Measurements from ENCODE around the gene KIAA0930. TPM values are rescaled to one million over a fixed set of nuclear protein-coding genes. Genes with fewer than 3 reads are reported as not detected.

Gene KIAA0930
- total and polyA plus RNA-seq, 2 experiments from 2014 or later = 8.6 to 50.9 TPM

- Histone ChIP-seq H3K79me2 (ENCODE audit: insufficient read depth) (no peaks in the 10 kb centered on the region; the same call in 1 of the 2 replicates), H3K9me2 (ENCODE audit: insufficient read depth) (no peaks in the 10 kb centered on the region), H3K27ac (no peak overlapping the region), H2AFZ (no peak overlapping the region), H3F3A (ENCODE audit: insufficient read depth) (peaks cover 23% of the 10 kb centered on the region), H3K36me3 (ENCODE audit: low read depth) (no peaks in the 10 kb centered on the region), H3K4me1 (ENCODE audit: insufficient read depth) (peaks cover 38% of the 10 kb centered on the region), H3K27me3 (replicated peaks; ENCODE audit: insufficient read depth) (no peaks in the 10 kb centered on the region), H4K20me1 (ENCODE audit: insufficient read depth) (no peaks in the 10 kb centered on the region), H3K9me3 (ENCODE audit: low read depth) (no peaks in the 10 kb centered on the region), H3K9ac (no peak overlapping the region), H3K4me3 (no peak overlapping the region), H3K4me2 (ENCODE audit: unreplicated experiment) (no peak overlapping the region)
- in situ Hi-C loops (cut with MboI) = no loop called here
- WGBS, 2 experiments (ENCODE audit: low coverage in 1 of 2, low lambda C conversion rate in 2 of 2, missing lambda C conversion rate in 2 of 2) = 63 to 69% methylated on average over 10 of the region's 10 CpGs
- no peak for TF ChIP-seq EZH2 (IDR thresholded peaks at IDR 0.05; ENCODE audit: insufficient read depth, poor library complexity, severe bottlenecking)
- no peak for TF ChIP-seq EZH2phosphoT487 (IDR thresholded peaks at IDR 0.05; ENCODE audit: insufficient read depth, low read depth)
- DNase-seq = no peak
Measured at GRCh38 chr22:45208696-45208992, 32.0 kb downstream of the KIAA0930 start.

GRCh38 chr22:45207981-45208664 is 32.6 kb downstream of the KIAA0930 start:
- in situ Hi-C loops (cut with MboI) = no loop called here
- no peaks in the 10 kb centered on the region; the same call in 1 of the 2 replicates for H3K79me2 ChIP-seq (ENCODE audit: insufficient read depth)
- peaks cover 33% of the 10 kb centered on the region for H3K4me1 ChIP-seq (ENCODE audit: insufficient read depth)
- H2AFZ ChIP-seq = no peak overlapping the region
- no peaks in the 10 kb centered on the region for H3K27me3 ChIP-seq (replicated peaks; ENCODE audit: insufficient read depth)
- peaks cover 19% of the 10 kb centered on the region for H3F3A ChIP-seq (ENCODE audit: insufficient read depth)
- H3K36me3 ChIP-seq (ENCODE audit: low read depth) = no peaks in the 10 kb centered on the region
- H3K9me2 ChIP-seq (ENCODE audit: insufficient read depth) = no peaks in the 10 kb centered on the region
- no peaks in the 10 kb centered on the region for H4K20me1 ChIP-seq (ENCODE audit: insufficient read depth)
- DNase-seq = peak; percentile 56
- no peaks in the 10 kb centered on the region for H3K9me3 ChIP-seq (ENCODE audit: low read depth)
- H3K4me3 ChIP-seq = no peak overlapping the region
- no peak overlapping the region for H3K27ac ChIP-seq
- no peak overlapping the region for H3K9ac ChIP-seq
- WGBS, 2 experiments (ENCODE audit: low coverage in 1 of 2, low lambda C conversion rate in 2 of 2, missing lambda C conversion rate in 2 of 2) = 74 to 76% methylated on average over 24 of the region's 24 CpGs
- TF ChIP-seq EZH2phosphoT487 (IDR thresholded peaks at IDR 0.05; ENCODE audit: insufficient read depth, low read depth) = no peak
- no peak for TF ChIP-seq EZH2 (IDR thresholded peaks at IDR 0.05; ENCODE audit: insufficient read depth, poor library complexity, severe bottlenecking)
- no peak overlapping the region for H3K4me2 ChIP-seq (ENCODE audit: unreplicated experiment)

GRCh38 chr22:45207533-45207932 is 33.2 kb downstream of the KIAA0930 start:
- Histone ChIP-seq H3K9me3 (ENCODE audit: low read depth) (no peaks in the 10 kb centered on the region), H3F3A (ENCODE audit: insufficient read depth) (peaks cover 14% of the 10 kb centered on the region), H3K79me2 (ENCODE audit: insufficient read depth) (no peaks in the 10 kb centered on the region; the same call in 1 of the 2 replicates), H3K9me2 (ENCODE audit: insufficient read depth) (no peaks in the 10 kb centered on the region), H3K4me1 (ENCODE audit: insufficient read depth) (peaks cover 29% of the 10 kb centered on the region), H3K9ac (no peak overlapping the region), H3K36me3 (ENCODE audit: low read depth) (no peaks in the 10 kb centered on the region), H2AFZ (no peak overlapping the region), H4K20me1 (ENCODE audit: insufficient read depth) (no peaks in the 10 kb centered on the region), H3K27me3 (replicated peaks; ENCODE audit: insufficient read depth) (no peaks in the 10 kb centered on the region), H3K4me3 (no peak overlapping the region), H3K4me2 (ENCODE audit: unreplicated experiment) (no peak overlapping the region), H3K27ac (no peak overlapping the region)
- DNase-seq = no peak
- 93 to 94% methylated on average over 12 to 13 of the region's 13 CpGs for WGBS, 2 experiments (ENCODE audit: low coverage in 1 of 2, low lambda C conversion rate in 2 of 2, missing lambda C conversion rate in 2 of 2)
- in situ Hi-C loops (cut with MboI) = no loop called here
- TF ChIP-seq EZH2 (IDR thresholded peaks at IDR 0.05; ENCODE audit: insufficient read depth, poor library complexity, severe bottlenecking) (no peak), EZH2phosphoT487 (IDR thresholded peaks at IDR 0.05; ENCODE audit: insufficient read depth, low read depth) (no peak)

GRCh38 chr22:45206233-45206632 is 34.5 kb downstream of the KIAA0930 start:
- Histone ChIP-seq H4K20me1 (ENCODE audit: insufficient read depth) (no peaks in the 10 kb centered on the region), H3K4me3 (no peak overlapping the region), H3K4me2 (ENCODE audit: unreplicated experiment) (no peak overlapping the region), H3K27ac (no peak overlapping the region), H3K79me2 (ENCODE audit: insufficient read depth) (no peaks in the 10 kb centered on the region; the same call in 1 of the 2 replicates), H3K9ac (no peak overlapping the region), H3K27me3 (replicated peaks; ENCODE audit: insufficient read depth) (no peaks in the 10 kb centered on the region), H3K9me3 (ENCODE audit: low read depth) (no peaks in the 10 kb centered on the region), H3F3A (ENCODE audit: insufficient read depth) (peaks cover 5% of the 10 kb centered on the region), H3K4me1 (ENCODE audit: insufficient read depth) (peaks cover 20% of the 10 kb centered on the region), H2AFZ (no peak overlapping the region), H3K36me3 (ENCODE audit: low read depth) (no peaks in the 10 kb centered on the region), H3K9me2 (ENCODE audit: insufficient read depth) (no peaks in the 10 kb centered on the region)
- TF ChIP-seq EZH2 (IDR thresholded peaks at IDR 0.05; ENCODE audit: insufficient read depth, poor library complexity, severe bottlenecking) = no peak
- in situ Hi-C loops (cut with MboI) = no loop called here
- no peak for DNase-seq
- WGBS, 2 experiments (ENCODE audit: low coverage in 1 of 2, low lambda C conversion rate in 2 of 2, missing lambda C conversion rate in 2 of 2) = 91 to 94% methylated on average over 6 of the region's 6 CpGs

All from GM23248 (cell line).